SU-DHL-6 (cell line): ENCODE results near the gene RAB22A.

Source experiments
- H2AFZ ChIP-seq: fragments of 200-600 bp; sonication (generic); 2 replicates; pipeline ENCODE4 v1.6.1; 2014; ENCODE audit warnings: low read depth, mild to moderate bottlenecking, moderate library complexity, mixed read lengths, antibody characterized with exemption, low read length; ENCODE audit not compliant: severe bottlenecking
- H3F3A ChIP-seq: fragments of 200-600 bp; shearing (Covaris generic); 2 replicates; pipeline ENCODE4 v1.6.0; 2016; ENCODE audit warnings: antibody characterized with exemption, mild to moderate bottlenecking; ENCODE audit not compliant: insufficient read depth
- H3K27ac ChIP-seq: fragments of 200-600 bp; sonication (generic); 2 replicates; pipeline ENCODE4 v1.5.1; 2016; ENCODE audit warnings: low read depth, mild to moderate bottlenecking, low read length, moderate library complexity, mixed read lengths
- H3K27me3 ChIP-seq: fragments of 200-600 bp; sonication (generic), shearing (Covaris generic); 2 replicates; pipeline ENCODE4 v1.6.0; 2014; ENCODE audit warnings: mild to moderate bottlenecking, low read length
- H3K36me3 ChIP-seq: fragments of 200-600 bp; sonication (generic); 2 replicates; pipeline ENCODE4 v1.6.1; 2014; ENCODE audit warnings: mild to moderate bottlenecking, low read length, mixed read lengths
- H3K4me2 ChIP-seq: fragments of 300-600, 200-600 bp; shearing (Covaris generic), sonication (generic); 2 replicates; pipeline ENCODE4 v1.6.0; 2014; ENCODE audit warnings: low read length, low read depth, mild to moderate bottlenecking; ENCODE audit not compliant: poor library complexity, severe bottlenecking
- H3K4me3 ChIP-seq: fragments of 200-600 bp; sonication (generic); 2 replicates; pipeline ENCODE4 v1.5.1; 2014; ENCODE audit warnings: antibody characterized with exemption, low read length, mild to moderate bottlenecking, mixed read lengths; ENCODE audit not compliant: insufficient read depth, poor library complexity, severe bottlenecking
- H3K79me2 ChIP-seq: fragments of 200-600 bp; sonication (generic); 2 replicates; pipeline ENCODE4 v1.6.1; 2014; ENCODE audit warnings: mild to moderate bottlenecking, low read length, moderate library complexity; ENCODE audit not compliant: insufficient read depth
- H3K9ac ChIP-seq: fragments of 200-600 bp; sonication (generic); 2 replicates; pipeline ENCODE4 v1.7.0; 2014; ENCODE audit warnings: mild to moderate bottlenecking, low read length
- H3K9me2 ChIP-seq: fragments of 200-600 bp; sonication (generic); replicated peaks from 2 replicates; pipeline ENCODE4 v1.6.1; 2014; ENCODE audit warnings: low read length; ENCODE audit not compliant: insufficient read depth
- H3K9me3 ChIP-seq: fragments of 200-600 bp; sonication (generic); 2 replicates; pipeline ENCODE4 v1.6.1; 2014; ENCODE audit warnings: low read length, mixed read lengths; ENCODE audit not compliant: insufficient read depth
- H4K20me1 ChIP-seq: fragments of 200-600 bp; sonication (generic); 2 replicates; pipeline ENCODE4 v1.6.1; 2014; ENCODE audit warnings: low read depth, mild to moderate bottlenecking, antibody characterized with exemption, low read length, moderate library complexity, mixed read lengths
- CTCF ChIP-seq: fragments of 200-600 bp; sonication (generic); IDR thresholded peaks from one replicate; pipeline ENCODE4 v1.5.1; 2017; ENCODE audit warnings: antibody characterized with exemption, mild to moderate bottlenecking, low read length, moderate library complexity; ENCODE audit not compliant: insufficient read depth, poor library complexity, severe bottlenecking
- EZH2phosphoT487 ChIP-seq: fragments of 200-600 bp; sonication (generic), shearing (Covaris generic); conservative IDR thresholded peaks from 2 replicates; pipeline ENCODE4 v1.6.1; 2018; ENCODE audit warnings: mild to moderate bottlenecking, antibody characterized with exemption, low read length, moderate library complexity, mixed read lengths

The RAB22A gene

DNA sequence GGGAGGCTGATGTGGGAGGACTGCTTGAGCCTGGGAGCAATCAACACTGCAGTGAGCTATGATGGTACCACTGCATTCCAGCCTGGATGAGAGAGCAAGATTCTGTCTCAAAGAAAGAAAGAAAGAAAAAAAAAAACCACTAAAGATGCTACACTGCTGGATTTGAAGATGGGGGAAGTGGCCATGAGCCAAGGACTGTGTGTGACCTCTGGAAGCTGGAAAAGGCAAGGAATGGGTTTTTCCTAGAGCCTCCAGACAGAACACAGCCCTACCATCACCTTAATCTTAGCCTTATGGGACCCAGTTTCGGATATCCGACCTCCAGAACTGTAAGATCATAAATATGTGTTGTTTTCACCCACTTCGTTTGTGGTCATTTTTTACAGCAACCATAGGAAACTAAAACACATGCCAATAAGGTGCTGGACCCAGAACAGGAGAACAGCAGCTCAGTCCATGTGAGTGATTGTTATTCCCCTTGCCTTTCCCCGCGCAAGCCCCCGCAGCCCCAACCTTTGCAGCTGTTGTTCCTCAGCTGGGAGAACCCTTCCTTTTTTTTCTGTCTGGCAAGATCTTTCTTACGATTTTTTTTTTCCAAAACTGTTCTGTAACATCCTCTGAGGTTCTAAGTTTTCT is 68.4 kb downstream of the RAB22A start:
- no peak overlapping the region for H3K9ac ChIP-seq
- H3K27ac ChIP-seq = no peak overlapping the region
- no peak overlapping the region for H3K4me2 ChIP-seq
- no peaks in the 10 kb centered on the region for H3F3A ChIP-seq
- H3K36me3 ChIP-seq = no peaks in the 10 kb centered on the region
- H3K79me2 ChIP-seq = no peaks in the 10 kb centered on the region
- no peak for TF ChIP-seq EZH2phosphoT487
- TF ChIP-seq CTCF = no peak
- no peaks in the 10 kb centered on the region for H4K20me1 ChIP-seq
- H3K9me2 ChIP-seq = no peaks in the 10 kb centered on the region
- peaks cover 8% of the 10 kb centered on the region; the same call in 1 of the 2 replicates for H3K9me3 ChIP-seq
- no peak overlapping the region for H3K4me3 ChIP-seq
- no peak overlapping the region for H2AFZ ChIP-seq
- no peaks in the 10 kb centered on the region for H3K27me3 ChIP-seq

DNA sequence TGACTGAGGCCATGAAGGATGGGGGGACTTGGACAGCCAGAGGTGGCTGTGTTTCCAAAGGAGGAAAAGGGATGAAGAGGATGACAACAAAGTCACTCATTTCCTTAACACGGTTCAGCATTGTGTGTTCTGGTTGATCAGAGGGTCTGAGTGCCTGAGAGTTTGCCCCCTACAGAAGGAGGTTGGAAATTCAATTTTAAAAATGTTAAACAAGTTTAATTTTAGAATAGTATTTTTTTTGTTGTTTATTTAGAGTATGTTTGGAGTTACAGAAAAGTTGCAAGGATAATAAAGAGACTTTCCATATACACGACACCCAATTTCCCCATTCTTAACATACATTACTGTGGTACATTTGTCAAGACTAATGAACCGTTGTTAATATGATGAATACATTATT is 69.2 kb downstream of the RAB22A start:
- Histone ChIP-seq H4K20me1 (no peaks in the 10 kb centered on the region), H2AFZ (no peak overlapping the region), H3F3A (no peaks in the 10 kb centered on the region), H3K79me2 (no peaks in the 10 kb centered on the region), H3K4me2 (no peak overlapping the region), H3K9me3 (peaks cover 8% of the 10 kb centered on the region; the same call in 1 of the 2 replicates), H3K4me3 (no peak overlapping the region), H3K27me3 (no peaks in the 10 kb centered on the region), H3K36me3 (no peaks in the 10 kb centered on the region), H3K9ac (no peak overlapping the region), H3K27ac (no peak overlapping the region), H3K9me2 (no peaks in the 10 kb centered on the region)
- TF ChIP-seq CTCF = no peak
- TF ChIP-seq EZH2phosphoT487 = no peak

GRCh38 chr20:58381627-58382026 is 72.1 kb downstream of the RAB22A start:
- Histone ChIP-seq H3K79me2 (no peaks in the 10 kb centered on the region), H3K27ac (no peak overlapping the region), H3K36me3 (no peaks in the 10 kb centered on the region), H3K4me2 (no peak overlapping the region), H3F3A (no peaks in the 10 kb centered on the region), H3K9me3 (peaks cover 8% of the 10 kb centered on the region; the same call in 1 of the 2 replicates), H3K27me3 (no peaks in the 10 kb centered on the region), H4K20me1 (no peaks in the 10 kb centered on the region), H3K4me3 (no peak overlapping the region), H3K9ac (no peak overlapping the region), H3K9me2 (no peaks in the 10 kb centered on the region), H2AFZ (no peak overlapping the region)
- TF ChIP-seq EZH2phosphoT487 (no peak), CTCF (no peak)
